HG02981 (cell line): ENCODE measurements around the gene ZCCHC9.

Experiments
- ATAC-seq: cut with Tn5 transposase; IDR thresholded peaks from one replicate; pipeline ENCODE4 v1.9.1; 2021; ENCODE audit warnings: mild to moderate bottlenecking, moderate library complexity; ENCODE audit not compliant: unreplicated experiment

Gene ZCCHC9

GRCh38 chr5:81355291-81356251 is 54.2 kb downstream of the ZCCHC9 start:
- ATAC-seq = no peak

- no peak for ATAC-seq
These were observed 57.7 kb downstream of the ZCCHC9 start for GRCh38 chr5:81359108-81359507.

GRCh38 chr5:81359881-81360280 is 58.5 kb downstream of the ZCCHC9 start:
- no peak for ATAC-seq

- no peak for ATAC-seq
These were observed 59.3 kb downstream of the ZCCHC9 start for GRCh38 chr5:81360640-81361039.

GRCh38 chr5:81361600-81361999 is 60.2 kb downstream of the ZCCHC9 start:
- ATAC-seq = no peak
